GM18498 (cell line): ENCODE data around the gene STAG1.
"Not testable (repeated sequence)": the region's sequence is repeated elsewhere in the genome, so short reads cannot be mapped to it uniquely, and the experiment has no call there.

ENCODE experiments used
- ATAC-seq: cut with Tn5 transposase; IDR thresholded peaks from one replicate; pipeline ENCODE4 v1.9.1; 2021; ENCODE audit warnings: mild to moderate bottlenecking, moderate library complexity; ENCODE audit not compliant: unreplicated experiment

STAG1 gene

DNA sequence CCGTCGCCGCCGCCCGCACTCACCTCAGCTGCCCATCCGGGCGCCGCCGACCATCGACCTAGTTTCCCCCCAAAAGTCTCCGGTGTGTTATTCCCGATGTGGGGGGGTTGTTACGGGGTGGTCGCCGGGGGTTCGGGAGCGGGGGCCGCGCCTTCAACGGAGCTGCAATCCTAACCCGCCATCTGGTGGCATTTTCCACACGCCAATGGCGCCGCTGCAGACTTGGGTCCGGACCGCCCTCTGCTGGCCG is at the start of gene STAG1:
Gene STAG1, minus strand, starts transcription at position 207 of the 250 bp plus-strand sequence. CDS start 121,480 bp downstream, outside the sequence.
- no peak for ATAC-seq

DNA sequence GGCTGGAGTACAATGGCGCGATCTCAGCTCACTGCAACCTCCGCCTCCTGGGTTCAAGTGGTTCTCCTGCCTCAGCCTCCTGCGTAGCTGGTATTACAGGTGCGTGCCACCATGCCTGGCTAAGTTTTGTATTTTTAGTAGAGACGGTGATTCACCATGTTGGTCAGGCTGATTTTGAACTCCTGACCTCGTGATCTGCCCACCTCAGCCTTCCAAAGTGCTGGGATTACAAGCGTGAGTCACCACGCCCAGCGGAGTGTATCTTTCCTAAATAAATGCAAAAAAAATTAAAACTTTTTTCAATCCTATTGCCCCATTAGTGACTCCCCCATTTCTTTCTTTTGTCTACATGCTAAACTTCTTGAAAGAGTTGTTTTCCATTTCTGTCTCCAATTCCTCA is 49.0 kb upstream of the STAG1 start:
- ATAC-seq: not testable (repeated sequence)

DNA sequence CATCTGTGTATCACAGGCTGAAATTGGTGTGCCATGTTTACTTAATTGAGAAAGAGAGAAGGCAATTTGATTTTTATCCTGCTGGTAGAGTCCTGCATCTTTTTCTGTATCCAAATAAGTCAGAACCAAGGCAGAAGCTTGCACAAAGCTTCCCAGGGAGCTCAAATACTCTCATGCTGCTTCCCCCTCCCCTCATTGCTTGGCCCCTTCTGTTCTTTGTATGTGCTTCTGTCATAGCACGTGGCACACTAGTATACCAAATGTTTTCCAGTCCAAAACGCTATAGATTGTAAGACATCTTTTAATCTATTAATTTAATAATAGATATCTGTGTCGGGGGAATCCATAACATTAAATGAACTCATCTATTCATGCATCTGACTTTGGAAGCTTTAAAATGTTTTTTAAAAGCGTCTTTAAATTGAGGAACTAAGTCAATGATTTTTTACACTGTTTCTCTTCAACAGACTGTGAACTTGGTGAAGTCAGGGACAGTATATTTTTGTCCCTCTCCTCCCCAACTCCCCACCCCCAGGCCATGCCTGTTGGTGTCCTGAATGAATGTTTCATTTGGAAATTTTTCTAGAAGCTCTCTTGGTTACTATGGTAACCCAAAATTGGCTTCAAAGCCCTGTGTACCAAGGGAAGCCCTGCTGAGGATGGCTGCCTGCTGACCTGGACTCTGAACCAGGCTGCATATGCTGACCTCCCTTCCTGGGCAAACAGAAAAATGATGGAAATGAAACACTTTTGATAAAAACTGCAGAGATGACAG is 40.6 kb upstream of the STAG1 start:
- no peak for ATAC-seq

DNA sequence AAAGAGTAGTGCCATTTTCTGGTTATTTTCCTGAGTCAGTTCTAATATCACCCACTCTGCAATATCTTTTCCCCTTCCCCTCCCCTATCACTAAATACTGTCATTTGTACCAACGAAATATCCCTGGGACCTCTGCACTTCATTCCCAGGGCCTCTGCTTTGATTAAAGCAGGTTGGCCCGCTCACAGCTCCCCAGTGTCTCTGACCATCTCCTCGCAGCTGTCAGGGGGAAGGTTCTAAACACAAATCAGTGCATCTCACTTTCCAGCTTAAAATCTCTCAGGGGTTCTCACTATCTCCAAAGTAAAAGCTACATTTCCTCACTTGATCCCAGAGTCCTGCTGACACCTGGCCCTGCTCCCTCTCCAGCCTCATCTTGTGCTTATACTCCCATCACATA is 38.6 kb upstream of the STAG1 start:
- ATAC-seq: no peak

DNA sequence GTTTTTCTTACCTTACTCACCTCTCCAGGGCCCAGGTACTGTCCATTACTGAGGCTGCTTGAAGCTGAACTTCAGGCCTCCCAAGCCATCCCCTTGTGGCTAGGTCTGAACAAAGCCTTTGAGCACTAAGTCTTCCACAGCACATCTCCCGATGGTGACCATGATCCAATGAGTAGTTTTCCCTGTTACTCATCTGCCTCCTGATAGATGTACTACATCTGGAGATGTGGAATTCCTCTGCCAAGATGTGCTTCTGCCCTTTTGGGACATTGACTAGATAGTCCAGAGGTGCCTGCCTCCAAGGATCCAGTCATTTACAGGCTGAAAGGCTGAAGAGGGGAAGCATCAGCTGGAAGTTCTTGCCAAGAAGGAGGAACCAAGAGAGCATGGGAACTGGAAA is 37.8 kb upstream of the STAG1 start:
- no peak for ATAC-seq

DNA sequence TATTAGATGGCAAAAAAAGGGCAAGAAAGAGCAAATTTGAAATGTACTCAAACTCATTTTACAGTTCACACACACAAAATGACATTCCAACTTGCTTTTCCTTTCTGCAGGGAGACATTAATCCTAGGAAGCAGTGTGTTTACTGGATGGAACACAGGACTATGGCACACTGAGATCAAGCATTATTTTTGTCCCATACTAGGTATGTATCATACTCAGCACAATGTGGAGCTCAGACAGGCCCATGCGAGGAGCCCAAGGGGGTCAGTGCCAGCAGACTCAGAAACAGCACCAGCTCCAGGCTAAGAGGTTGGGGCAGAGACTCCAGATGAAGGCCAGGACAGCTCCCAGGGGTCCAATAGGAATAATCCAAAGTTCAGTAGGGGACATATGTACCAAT is 36.0 kb upstream of the STAG1 start:
- no peak for ATAC-seq

DNA sequence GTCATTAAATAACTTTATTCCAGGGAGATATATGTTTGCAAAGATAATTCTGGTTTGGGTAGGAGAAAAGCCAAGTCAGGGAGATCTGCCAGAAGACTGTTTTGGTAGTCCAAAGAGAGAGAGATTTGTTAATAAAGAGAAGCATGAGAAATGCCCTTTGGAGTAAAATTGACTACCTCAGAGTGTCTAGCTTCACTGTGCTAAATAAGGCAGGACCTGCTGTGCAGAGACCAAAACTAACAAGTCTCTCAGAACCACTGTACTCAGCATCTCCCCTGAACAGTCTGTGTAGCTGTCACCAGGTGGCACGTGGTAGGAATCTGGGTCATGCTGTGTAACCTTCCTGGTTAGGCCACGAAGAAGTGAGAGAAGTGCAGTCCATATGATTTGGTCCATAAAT is 35.2 kb upstream of the STAG1 start:
- peak; percentile 98 for ATAC-seq

DNA sequence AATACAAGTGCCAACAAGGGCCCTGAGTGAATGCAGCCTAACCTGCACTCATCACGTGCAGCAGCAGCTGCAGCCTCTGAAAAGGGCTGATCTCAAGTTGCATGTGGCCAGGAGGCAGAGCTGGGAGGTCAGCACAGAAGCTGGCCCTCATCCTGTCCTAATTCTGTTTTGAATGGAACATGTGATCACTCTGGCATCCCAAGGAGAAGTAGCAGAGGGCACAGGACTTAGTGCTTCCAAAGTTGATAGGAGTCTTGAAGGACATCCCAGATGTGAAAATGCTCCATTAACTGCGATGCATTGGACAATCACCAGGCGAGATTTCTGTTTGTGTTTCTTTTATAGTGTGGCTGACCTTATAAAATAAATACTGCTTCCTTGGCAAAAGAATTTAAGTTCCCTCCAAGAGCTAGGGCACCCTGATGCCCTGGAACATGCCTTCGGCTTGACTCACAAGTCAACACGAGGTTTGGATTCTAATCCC is 31.6 kb upstream of the STAG1 start:
- no peak for ATAC-seq

DNA sequence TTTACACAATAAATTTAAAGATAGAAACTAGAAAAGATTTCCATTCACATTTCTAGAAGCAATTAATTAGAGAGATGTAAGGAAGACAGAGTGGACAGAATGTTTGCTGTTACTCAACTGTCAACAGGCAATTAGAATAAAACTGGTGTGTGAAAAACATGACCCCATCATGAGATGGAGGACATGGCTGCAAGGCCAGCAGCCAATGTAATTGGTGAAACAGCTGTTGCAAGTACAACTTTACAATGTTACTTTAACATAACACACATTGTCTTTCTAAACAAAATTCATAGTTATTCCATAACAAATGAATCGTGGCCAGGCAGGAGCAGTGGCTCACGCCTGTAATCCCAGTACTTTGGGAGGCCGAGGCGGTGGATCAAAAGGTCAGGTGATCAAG is 28.6 kb upstream of the STAG1 start:
- no peak for ATAC-seq

DNA sequence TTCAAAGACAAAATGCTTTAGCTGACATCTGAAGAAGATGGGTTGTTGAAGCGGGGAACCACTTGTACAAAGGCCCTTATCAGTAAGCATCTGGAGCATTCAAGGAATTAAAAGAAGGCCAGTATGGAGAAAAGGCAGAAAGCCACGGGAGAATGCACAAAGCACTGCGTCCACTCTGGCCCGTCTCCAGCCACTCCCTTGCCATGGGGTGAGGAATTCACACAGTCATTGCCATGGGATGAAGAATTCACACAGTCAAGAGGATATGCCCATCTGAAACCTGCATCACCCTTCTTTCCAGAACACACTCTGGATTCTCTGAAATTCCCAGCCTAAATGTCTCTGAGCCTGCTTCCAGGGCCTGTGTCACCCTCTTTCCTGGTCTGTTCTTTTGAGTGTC is 26.7 kb upstream of the STAG1 start:
- ATAC-seq: no peak

DNA sequence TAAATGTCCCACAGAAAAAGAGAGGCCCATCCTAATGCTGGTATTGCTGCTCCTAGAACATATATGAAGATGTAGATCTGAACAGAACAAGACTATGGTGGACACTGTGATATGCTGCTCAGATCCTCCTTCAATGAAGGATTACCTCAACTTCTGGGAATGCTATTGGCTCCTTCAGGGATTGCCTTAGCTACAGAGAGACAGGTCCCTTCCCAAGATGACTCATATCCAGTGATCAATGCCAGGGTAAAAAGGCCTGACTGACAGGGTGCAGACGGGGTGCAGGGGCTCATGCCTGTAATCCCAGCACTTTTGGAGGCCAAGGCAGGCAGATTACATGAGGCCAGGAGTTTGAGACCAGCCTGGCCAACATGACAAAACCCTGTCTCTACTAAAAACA is 20.5 kb upstream of the STAG1 start:
- no peak for ATAC-seq

DNA sequence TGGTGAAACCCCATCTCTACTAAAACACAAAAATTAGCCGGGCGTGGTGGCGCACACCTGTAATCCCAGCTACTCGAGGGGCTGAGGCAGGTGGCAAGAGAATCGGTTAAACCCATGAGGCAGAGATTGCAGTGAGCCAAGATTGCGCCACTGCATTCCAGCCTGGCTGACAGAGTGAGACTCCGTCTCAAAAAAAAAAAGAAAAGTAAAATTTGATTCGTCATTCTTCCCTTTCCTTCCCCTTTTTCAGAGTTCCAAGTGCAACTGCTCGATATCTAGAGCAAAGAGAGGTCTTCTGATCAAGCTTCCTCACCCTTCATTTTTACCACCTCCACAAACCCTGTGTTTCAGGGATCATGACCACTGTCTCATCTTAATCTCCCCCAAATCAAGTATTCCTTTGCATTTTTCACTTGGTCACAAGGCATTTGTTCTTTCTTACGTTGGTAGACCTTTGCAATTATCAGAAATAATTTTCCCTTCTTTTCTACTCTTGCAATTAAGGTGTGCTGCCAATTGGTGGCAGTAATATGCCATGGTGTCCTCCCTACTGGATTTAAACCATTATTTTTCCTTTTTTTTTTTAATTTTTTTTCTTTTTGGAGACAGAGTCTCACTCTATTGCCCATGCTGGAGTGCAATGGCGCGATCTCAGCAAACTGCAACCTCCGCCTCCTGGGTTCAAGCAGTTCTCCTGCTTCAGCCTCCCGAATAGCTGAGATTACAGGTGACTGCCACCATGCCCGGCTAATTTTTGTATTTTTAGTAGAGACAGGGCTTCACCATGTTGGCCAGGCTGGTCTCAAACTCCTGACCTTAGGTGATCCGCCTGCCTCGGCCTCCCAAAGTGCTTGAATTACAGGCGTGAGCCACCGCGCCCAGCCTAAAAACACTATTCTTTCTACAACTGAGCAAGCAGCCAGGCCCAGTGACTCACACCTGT is 6.3 kb upstream of the STAG1 start:
- not testable (repeated sequence) for ATAC-seq

DNA sequence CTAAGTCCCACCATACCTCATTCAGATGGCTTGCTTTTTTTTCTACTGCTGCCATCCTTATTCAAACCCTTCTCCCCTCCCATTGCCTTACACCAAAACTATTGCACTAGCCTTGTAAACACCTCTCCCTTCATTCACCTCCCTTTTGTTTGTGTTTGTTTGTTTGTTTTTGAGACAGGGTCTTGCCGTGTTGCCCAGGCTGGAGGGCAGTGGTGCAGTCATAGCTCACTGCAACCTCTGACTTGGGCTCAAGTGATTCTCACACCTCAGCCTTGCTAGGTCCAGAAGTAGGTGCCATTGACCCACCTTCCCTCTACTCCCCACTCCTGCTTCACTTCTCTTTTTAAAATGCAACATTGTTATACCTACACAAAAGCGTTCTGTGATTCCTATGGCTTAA is 3.0 kb upstream of the STAG1 start:
- ATAC-seq: no peak

DNA sequence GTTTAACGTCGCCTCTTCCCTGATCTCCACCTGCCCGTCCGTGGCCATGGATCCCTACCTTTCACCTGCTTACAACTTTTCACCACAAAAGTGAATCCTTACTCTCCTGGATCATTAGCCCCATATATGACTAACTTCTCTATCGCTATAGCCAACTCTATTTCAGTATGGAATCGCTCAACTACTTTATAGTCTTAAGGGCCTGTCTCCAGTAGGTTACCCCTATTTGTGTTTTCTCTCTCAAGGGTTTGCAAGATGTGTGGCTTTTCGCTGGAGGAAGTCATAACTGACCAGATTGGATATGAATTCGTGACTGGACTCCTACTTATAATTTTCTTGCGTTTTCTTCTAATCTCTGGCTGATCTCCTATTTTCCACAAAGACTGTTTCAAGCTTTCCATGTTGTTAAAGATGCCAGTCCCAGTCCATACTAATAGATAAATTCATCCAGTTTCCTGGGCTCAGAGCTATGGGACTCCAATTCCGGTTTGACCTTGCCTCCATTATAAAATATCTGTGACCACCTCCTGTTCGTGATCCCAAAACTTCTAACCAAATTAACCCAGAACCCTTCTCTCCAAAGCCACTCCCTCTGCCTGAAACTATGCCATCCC is 1.3 kb upstream of the STAG1 start:
- ATAC-seq: no peak

DNA sequence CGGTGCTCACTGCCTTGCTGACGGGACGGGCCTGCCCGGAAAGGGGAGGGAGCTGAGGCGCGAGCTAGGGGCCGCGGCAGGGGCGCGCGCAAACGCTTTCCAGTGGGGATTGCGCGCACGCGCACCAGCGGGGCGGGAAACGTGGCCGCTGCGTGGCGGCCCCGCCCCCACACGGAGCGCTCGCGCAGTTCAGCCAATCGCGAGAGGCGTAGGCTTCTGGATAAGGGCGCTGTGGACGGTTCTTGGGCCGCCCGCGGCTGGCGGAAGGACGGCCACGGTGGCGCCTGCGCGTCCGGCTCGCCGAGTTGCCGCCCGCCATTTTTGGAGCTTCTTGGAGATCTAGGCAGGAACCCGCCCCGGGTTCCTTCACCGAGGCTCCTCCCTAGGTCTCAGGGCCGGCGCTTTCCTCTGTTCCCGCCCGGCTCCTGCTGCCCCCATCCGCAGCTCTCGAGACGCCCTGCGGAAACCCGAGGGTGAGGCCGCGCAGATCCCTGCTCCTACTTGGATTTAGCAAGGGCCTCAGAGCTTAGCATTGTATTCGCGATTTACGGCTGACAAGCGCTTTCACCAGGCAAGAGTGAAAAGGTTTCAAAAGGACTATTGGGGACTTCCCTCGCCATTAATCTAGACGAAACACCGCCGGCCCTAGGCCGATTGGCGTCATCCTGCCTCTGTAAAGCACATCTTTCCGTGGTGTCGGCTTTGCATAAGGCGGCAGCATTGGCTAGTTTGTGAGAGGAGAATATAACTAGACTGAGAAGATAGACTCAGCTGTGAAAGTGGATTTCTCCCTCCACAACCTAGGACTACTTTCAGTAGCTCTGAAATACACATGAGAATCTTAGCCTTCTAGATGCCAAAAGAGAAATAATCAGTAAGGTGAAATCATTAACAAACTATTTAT is 496 bp upstream of the STAG1 start:
- peak; percentile 85 for ATAC-seq

DNA sequence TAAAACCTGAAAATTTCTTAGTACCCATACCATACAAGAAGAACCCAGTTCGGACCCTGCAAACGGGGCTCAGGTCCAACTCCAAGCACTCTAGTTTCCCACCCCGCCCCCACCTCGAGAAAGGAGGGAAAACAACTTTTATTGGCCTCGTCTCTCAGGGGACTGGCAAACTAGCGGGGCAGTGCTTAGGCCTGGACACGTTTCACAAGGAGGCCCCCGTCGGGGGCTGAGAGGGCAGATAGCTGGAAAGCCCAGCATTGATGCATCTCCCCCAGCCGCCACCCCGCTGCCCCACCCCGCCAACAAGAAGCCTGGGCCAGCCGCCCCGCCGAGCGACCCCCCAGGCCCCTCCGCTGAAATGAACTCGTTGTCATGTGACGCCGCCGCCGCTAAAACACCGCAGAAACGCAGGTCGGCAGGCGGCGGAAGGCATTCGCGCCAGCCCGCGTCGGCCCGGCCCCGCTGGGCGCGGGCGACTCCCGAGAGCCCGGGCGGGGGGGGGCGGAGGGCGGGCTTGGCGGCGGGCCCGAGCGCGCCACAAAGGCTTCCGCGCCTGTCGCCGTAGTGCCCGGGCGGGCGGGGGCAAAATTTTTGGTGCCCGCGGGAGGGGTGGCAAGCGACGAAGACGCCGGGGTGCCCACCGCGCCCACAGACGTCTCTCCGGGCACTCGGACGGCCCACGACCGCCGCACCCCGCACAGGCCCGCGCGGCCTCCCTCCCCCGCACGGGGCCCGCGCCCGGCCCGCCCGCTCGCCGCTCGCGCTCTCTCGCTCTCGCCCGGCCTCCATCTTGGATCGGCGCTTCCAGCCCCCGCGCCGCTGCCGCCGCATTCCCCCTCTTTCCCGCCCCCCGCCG is 634 bp downstream of the STAG1 start:
- peak; percentile 24 for ATAC-seq

DNA sequence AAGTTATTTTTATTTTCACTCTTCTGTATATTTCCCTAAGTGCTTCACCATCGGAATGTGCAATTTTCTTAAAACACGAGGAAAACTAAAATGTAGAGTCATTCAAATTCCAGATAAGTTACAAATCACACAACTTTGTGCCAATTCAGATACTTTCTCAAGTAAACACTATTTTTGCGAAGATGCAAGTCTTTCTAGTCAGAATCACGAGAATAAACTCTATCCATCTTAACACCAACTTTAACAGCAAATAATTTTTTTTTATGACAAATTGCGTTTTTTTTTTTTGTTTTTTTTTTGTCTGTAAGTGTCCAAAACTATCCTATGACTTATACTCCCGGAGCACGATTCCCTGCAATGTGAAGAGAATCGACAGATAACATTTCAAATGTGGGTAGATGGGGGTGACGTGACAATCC is 1.3 kb downstream of the STAG1 start:
- no peak for ATAC-seq

DNA sequence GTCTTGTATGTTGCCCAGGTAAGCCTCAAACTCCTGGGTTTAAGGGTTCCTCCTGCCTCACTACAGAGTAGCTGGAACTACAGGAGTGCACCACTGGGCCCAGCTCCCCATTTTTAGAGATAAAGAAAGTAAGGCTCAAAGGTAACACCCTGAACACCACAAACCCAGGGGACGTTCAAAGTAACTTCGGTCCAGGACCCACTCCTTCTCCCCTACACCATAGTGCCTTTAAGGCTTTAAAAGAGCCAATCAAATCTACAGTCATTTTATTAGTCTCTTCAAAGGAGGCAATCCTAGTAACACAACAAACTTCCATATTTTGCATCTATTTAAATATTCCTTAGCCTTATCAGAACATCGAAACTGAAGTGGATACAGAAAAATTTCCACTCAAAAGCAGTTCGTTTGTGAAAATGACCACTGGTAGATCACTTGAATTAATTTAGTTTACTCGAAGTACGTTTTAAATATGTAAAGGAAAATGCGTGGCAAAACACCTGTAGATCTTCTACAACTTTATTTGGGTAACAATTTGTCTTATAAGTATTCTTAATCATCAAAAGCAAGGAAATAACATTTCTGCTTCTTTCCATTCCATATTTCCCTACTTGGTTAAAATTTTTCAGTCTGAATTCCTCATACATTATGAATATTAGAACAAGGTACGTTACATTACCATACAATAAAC is 1.8 kb downstream of the STAG1 start:
- ATAC-seq: no peak

DNA sequence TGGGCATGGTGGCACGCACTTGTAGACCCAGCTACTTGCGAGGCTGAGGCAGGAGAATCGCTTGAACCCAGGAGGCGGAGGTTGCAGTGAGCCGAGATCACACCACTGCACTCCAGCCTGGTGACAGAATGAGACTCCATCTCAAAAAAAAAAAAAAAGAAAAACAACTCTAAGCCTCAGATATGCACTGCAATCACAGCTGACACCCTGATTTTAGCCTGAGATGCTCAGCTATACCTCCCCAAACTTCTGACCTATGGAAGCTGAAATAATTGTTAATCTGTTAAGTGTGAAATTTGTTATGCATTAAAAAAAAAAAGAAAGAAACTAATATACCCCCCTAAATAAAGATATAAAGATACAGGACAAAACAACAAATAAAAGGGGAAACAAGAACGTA is 2.6 kb downstream of the STAG1 start:
- not testable (repeated sequence) for ATAC-seq
